Activated naive CD8-positive, alpha-beta T cell treated with anti-CD3 and anti-CD28 coated beads, Interleukin-2, amount 10 ng/mL, durations not matched to agents 7 days and 5 days (primary cell): ENCODE results near the gene POLR3C. TPM values are rescaled to one million over a fixed set of nuclear protein-coding genes. Genes with fewer than 3 reads are reported as not detected.
"Not testable (repeated sequence)": the region's sequence is repeated elsewhere in the genome, so short reads cannot be mapped to it uniquely, and the experiment has no call there.

Experiments
- ATAC-seq: fragments of 150-1000 bp; cut with Tn5 transposase; one replicate; pipeline ENCODE4 v1.10.0; 2021; ENCODE audit warnings: low read depth, moderate library complexity
- POLR2A ChIA-PET: fragments of 350-600 bp; sonication (Branson Sonifier 250); formaldehyde crosslinking; loops from one replicate; lab custom pipeline; 2021; ENCODE audit warnings: antibody characterized with exemption; lab: Charles Lee
- DNase-seq: peaks from one replicate; pipeline ENCODE4 v3.0.0; 2021
- H3K27ac Mint-ChIP-seq: one replicate; pipeline ENCODE4 v1.8.0; 2022; ENCODE audit warnings: mild to moderate bottlenecking, mixed read lengths
- H3K27me3 Mint-ChIP-seq: one replicate; pipeline ENCODE4 v1.8.0; 2022; ENCODE audit warnings: mild to moderate bottlenecking, moderate library complexity, mixed read lengths
- H3K36me3 Mint-ChIP-seq: one replicate; pipeline ENCODE4 v1.8.0; 2021; ENCODE audit warnings: mild to moderate bottlenecking, mixed read lengths
- H3K4me1 Mint-ChIP-seq: one replicate; pipeline ENCODE4 v1.8.0; 2021; ENCODE audit warnings: mixed read lengths
- H3K4me3 Mint-ChIP-seq: one replicate; pipeline ENCODE4 v1.8.0; 2022; ENCODE audit warnings: mild to moderate bottlenecking, moderate library complexity, mixed read lengths
- H3K9me3 Mint-ChIP-seq: one replicate; pipeline ENCODE4 v1.8.0; 2021; ENCODE audit warnings: mixed read lengths
- total RNA-seq, 2 experiments: library from RNA; stranded (reverse); gene quantifications; one replicate each; pipeline ENCODE4 v1.2.3, GENCODE V29; 2021

Gene POLR3C
- total RNA-seq = 10 to 100 TPM; 34.6 to 35.1 TPM

- no peaks in the 10 kb centered on the region for H3K9me3 Mint-ChIP-seq
Measured at GRCh38 chr1:145823565-145824498, at the start of gene POLR3C, which contains the start of gene RNF115. Gene POLR3C (plus strand): TSS chr1:145824200. CDS start chr1:145825777, 1,577 bp downstream. Gene RNF115 (minus strand): TSS chr1:145824095. CDS start chr1:145823873, 222 bp downstream.

GRCh38 chr1:145777357-145778145 is 46.4 kb upstream of the POLR3C start:
- H3K4me1 Mint-ChIP-seq = peaks cover 8% of the 10 kb centered on the region
- no peaks in the 10 kb centered on the region for H3K9me3 Mint-ChIP-seq
- DNase-seq (no peak), ATAC-seq (no peak)
- no peaks in the 10 kb centered on the region for H3K27me3 Mint-ChIP-seq
- H3K27ac Mint-ChIP-seq = no peak overlapping the region
- peaks cover 22% of the 10 kb centered on the region for H3K36me3 Mint-ChIP-seq
- POLR2A ChIA-PET = no interaction called here
- no peak overlapping the region for H3K4me3 Mint-ChIP-seq

More at GRCh38 chr1:145823565-145824498, at the start of gene POLR3C, which contains the start of gene RNF115:
- Mint-ChIP-seq H3K27ac (peak within 1 kb of the TSS; percentile 92), H3K36me3 (peaks cover 25% of the 10 kb centered on the region), H3K4me1 (peaks cover 25% of the 10 kb centered on the region), H3K4me3 (peak within 1 kb of the TSS; percentile 86), H3K27me3 (no peaks in the 10 kb centered on the region)
- peak; percentile 96 for ATAC-seq
- POLR2A ChIA-PET = interaction anchor here (0.7 to 3.6 kb wide), 10 partner anchors 22 to 228 kb away, joined by 3 to 18 read pairs (median 4); partner anchors contain the start of genes ANKRD34A, NUDT17, PIAS3 and POLR3GL
- peak; percentile 87 for DNase-seq

GRCh38 chr1:145778146-145778540 is 45.9 kb upstream of the POLR3C start:
- H3K36me3 Mint-ChIP-seq = peaks cover 18% of the 10 kb centered on the region
- H3K4me1 Mint-ChIP-seq = peaks cover 8% of the 10 kb centered on the region
- POLR2A ChIA-PET = no interaction called here
- no peak overlapping the region for H3K4me3 Mint-ChIP-seq
- no peak for DNase-seq
- no peaks in the 10 kb centered on the region for H3K27me3 Mint-ChIP-seq
- H3K9me3 Mint-ChIP-seq = no peaks in the 10 kb centered on the region
- no peak for ATAC-seq
- no peak overlapping the region for H3K27ac Mint-ChIP-seq

- peaks cover 23% of the 10 kb centered on the region for H3K36me3 Mint-ChIP-seq
- H3K27ac Mint-ChIP-seq = no peak overlapping the region
- no peaks in the 10 kb centered on the region for H3K27me3 Mint-ChIP-seq
- peaks cover 24% of the 10 kb centered on the region for H3K4me1 Mint-ChIP-seq
- POLR2A ChIA-PET = no interaction called here
- no peaks in the 10 kb centered on the region for H3K9me3 Mint-ChIP-seq
- H3K4me3 Mint-ChIP-seq = no peak overlapping the region
- DNase-seq (no peak), ATAC-seq (no peak)
Measured at GRCh38 chr1:145782272-145783099, 41.5 kb upstream of the POLR3C start.

- Mint-ChIP-seq H3K27me3 (no peaks in the 10 kb centered on the region), H3K36me3 (peaks cover 30% of the 10 kb centered on the region), H3K27ac (no peak overlapping the region), H3K9me3 (no peaks in the 10 kb centered on the region), H3K4me1 (peaks cover 24% of the 10 kb centered on the region), H3K4me3 (no peak overlapping the region)
- ATAC-seq = no peak
- POLR2A ChIA-PET = no interaction called here
- no peak for DNase-seq
Measured at GRCh38 chr1:145784409-145784808, 39.6 kb upstream of the POLR3C start.

- POLR2A ChIA-PET = no interaction called here
- no peak for DNase-seq
- Mint-ChIP-seq H3K36me3 (peaks cover 30% of the 10 kb centered on the region), H3K27me3 (no peaks in the 10 kb centered on the region), H3K4me1 (peaks cover 24% of the 10 kb centered on the region), H3K9me3 (no peaks in the 10 kb centered on the region), H3K4me3 (peak overlapping the region; percentile 32), H3K27ac (peak overlapping the region; percentile 44)
- ATAC-seq = peak; percentile 55
Measured at GRCh38 chr1:145785547-145785946, 38.5 kb upstream of the POLR3C start.

GRCh38 chr1:145786271-145786670 is 37.7 kb upstream of the POLR3C start:
- no peak for DNase-seq
- Mint-ChIP-seq H3K36me3 (peaks cover 30% of the 10 kb centered on the region), H3K4me1 (peaks cover 21% of the 10 kb centered on the region), H3K4me3 (peak overlapping the region; percentile 45), H3K27ac (peak overlapping the region; percentile 44), H3K9me3 (no peaks in the 10 kb centered on the region), H3K27me3 (no peaks in the 10 kb centered on the region)
- POLR2A ChIA-PET = interaction anchor here (1.4 kb wide), 1 partner anchor 60 kb away, joined by 6 read pairs; no protein-coding TSS in a partner anchor
- ATAC-seq = peak; percentile 53

- no peaks in the 10 kb centered on the region for H3K9me3 Mint-ChIP-seq
- ATAC-seq (no peak), DNase-seq (no peak)
- no peaks in the 10 kb centered on the region for H3K27me3 Mint-ChIP-seq
- peaks cover 34% of the 10 kb centered on the region for H3K36me3 Mint-ChIP-seq
- H3K4me1 Mint-ChIP-seq = peaks cover 23% of the 10 kb centered on the region
- H3K4me3 Mint-ChIP-seq = no peak overlapping the region
- POLR2A ChIA-PET = no interaction called here
- H3K27ac Mint-ChIP-seq = no peak overlapping the region
Measured at GRCh38 chr1:145788580-145788979, 35.4 kb upstream of the POLR3C start.

- H3K9me3 Mint-ChIP-seq, H3K27ac Mint-ChIP-seq, H3K27me3 Mint-ChIP-seq, ATAC-seq, H3K4me3 Mint-ChIP-seq, DNase-seq, POLR2A ChIA-PET: not testable (repeated sequence)
- peaks cover 42% of the 10 kb centered on the region for H3K36me3 Mint-ChIP-seq
- H3K4me1 Mint-ChIP-seq = peaks cover 10% of the 10 kb centered on the region
Measured at GRCh38 chr1:145791860-145792259, 32.1 kb upstream of the POLR3C start.

- POLR2A ChIA-PET = no interaction called here
- no peak for DNase-seq
- Mint-ChIP-seq H3K27ac (no peak overlapping the region), H3K4me3 (no peak overlapping the region), H3K9me3 (peaks cover 11% of the 10 kb centered on the region), H3K4me1 (peaks cover 11% of the 10 kb centered on the region), H3K27me3 (no peaks in the 10 kb centered on the region), H3K36me3 (peaks cover 47% of the 10 kb centered on the region)
- no peak for ATAC-seq
Measured at GRCh38 chr1:145792484-145792883, 31.5 kb upstream of the POLR3C start.

- Mint-ChIP-seq H3K4me3 (no peak overlapping the region), H3K4me1 (peaks cover 12% of the 10 kb centered on the region), H3K9me3 (peaks cover 21% of the 10 kb centered on the region), H3K27me3 (no peaks in the 10 kb centered on the region), H3K27ac (no peak overlapping the region), H3K36me3 (peaks cover 59% of the 10 kb centered on the region)
- POLR2A ChIA-PET = no interaction called here
- no peak for DNase-seq
- ATAC-seq = no peak
Measured at GRCh38 chr1:145795257-145795881, 28.6 kb upstream of the POLR3C start.

- Mint-ChIP-seq H3K9me3 (peaks cover 21% of the 10 kb centered on the region), H3K36me3 (peaks cover 63% of the 10 kb centered on the region), H3K27ac (no peak overlapping the region), H3K4me3 (no peak overlapping the region), H3K4me1 (peaks cover 17% of the 10 kb centered on the region), H3K27me3 (no peaks in the 10 kb centered on the region)
- DNase-seq = no peak
- POLR2A ChIA-PET = no interaction called here
- ATAC-seq = no peak
Measured at GRCh38 chr1:145796753-145797152, 27.2 kb upstream of the POLR3C start.
